NCI-H1417 treated with DMSO at 0.1 percent for 48 hours (cell line): ENCODE results near the gene MFNG.

Experiments used
- DNase-seq: peaks from one replicate; lab custom pipeline; 2025; lab: John Stamatoyannopoulos, UW

Gene MFNG

DNA sequence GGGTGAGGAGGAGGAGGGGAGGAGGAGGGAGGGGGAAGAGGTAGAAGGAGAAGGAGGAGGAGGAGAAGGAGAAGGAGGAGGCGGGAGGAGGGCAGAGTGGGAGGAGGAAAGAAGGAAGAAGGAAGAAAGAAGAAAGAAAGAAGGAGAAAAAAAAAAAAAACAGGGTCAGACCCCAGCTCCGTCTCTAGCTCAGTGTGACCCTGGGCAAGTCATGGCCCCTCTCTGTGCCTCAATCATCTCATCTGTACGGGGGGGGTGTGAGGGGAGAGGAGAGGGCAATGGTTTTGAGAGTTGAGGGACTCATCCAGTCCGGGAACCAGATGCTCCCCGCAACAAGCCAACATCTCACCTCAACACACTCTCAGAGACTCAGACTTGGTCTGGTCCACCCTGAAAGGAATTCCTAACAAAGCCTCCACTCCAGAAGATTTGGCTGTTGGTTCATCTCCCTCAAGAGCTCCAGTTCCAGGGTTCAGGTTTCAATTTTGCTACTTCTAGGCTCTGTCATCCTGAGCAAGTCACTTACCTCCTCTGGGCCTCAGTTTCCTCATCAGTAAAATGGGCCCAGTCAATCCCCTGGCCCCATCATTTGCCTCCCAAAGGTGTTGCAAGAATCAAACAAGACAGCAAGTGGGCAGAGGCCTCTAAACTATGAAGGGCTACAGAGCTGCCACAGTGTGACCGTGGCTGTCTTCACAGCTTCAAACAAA, 25.4 kb upstream of the MFNG start:
- no peak for DNase-seq

- no peak for DNase-seq
These were observed 23.9 kb upstream of the MFNG start for GRCh38 chr22:37510091-37510490.

DNA sequence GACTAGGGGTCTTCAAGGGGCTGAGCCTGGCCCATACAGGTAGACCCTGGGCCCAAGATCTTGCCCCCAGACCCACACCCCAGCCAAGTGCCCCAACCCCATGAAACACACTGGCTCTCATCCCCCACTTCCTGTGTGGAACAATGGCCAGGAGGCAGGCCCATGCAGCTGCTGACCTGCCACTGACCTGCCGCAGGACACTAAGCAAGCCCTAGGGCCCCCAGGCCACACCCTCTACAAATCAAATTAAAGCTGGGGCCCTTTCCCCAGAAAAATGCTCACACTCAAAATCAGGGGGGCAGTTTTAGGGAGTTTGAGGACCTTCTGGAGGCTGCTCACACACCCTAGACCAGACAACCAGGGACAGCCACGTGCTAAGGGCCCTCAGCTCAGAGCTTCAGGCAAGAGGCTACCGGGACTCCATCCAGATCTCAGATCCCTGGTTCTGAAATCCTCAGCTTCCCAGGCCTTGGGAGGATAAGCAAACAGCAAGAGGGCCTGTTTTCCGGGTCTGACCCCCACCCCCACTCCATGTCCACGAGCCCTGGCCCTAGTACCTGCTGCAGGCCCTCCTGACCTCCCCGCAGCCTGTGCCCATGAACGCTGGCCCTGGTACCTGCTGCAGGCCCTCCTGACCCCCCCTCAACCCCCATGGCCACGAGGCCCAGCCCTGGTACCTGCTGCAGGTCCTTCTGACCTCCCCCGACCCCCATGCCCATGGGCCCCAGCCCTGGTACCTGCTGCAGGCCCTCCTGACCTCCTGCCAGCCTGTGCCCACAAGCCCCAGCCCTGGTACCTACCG, 23.1 kb upstream of the MFNG start:
- no peak for DNase-seq

- no peak for DNase-seq
These were observed 22.3 kb upstream of the MFNG start for GRCh38 chr22:37508431-37508992.

- DNase-seq, result no peak
These were observed 21.5 kb upstream of the MFNG start for GRCh38 chr22:37507731-37508130.

GRCh38 chr22:37505989-37506388, 19.8 kb upstream of the MFNG start:
- DNase-seq, result no peak

DNA sequence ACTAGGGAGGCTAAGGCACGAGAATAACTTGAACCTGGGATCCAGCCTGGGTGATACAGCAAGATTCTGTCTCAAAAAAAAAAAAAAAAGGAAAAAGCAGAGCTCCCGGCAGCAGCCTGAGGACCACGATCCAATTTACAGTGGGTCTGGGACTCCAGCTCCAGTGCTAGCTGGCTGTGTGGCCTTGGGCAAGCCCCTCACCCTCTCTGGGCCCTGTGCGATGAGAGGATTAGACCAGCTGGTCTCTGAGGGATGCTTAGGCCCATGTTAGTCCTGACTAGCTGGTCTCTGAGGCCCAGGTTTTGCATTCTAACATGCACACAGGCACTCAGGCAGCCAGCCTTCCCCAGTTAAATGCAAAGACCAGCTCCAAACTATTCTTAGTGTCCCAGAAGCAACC, 19.4 kb upstream of the MFNG start:
- no peak for DNase-seq

GRCh38 chr22:37504964-37505363, 18.8 kb upstream of the MFNG start:
- DNase-seq, result no peak

DNA sequence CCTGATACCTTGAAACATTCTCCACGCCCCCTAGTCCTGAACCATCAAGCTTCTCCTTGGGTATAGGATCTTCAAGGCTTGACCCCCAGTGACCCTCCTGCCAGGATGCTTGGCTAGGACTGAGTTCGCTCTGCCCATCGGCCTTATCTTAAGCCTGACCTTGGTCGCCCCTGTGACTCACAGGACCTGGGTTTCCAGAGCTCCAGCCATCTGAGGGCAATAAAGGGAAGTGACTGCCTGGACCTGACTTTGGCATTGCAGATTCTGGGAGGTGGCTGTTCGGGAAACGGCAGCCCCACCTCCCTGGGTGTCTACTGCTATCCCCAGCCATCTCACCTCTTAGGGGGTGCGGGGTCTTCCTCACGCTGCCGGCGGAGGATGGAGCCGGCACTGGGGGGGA, 17.7 kb upstream of the MFNG start:
- no peak for DNase-seq

DNA sequence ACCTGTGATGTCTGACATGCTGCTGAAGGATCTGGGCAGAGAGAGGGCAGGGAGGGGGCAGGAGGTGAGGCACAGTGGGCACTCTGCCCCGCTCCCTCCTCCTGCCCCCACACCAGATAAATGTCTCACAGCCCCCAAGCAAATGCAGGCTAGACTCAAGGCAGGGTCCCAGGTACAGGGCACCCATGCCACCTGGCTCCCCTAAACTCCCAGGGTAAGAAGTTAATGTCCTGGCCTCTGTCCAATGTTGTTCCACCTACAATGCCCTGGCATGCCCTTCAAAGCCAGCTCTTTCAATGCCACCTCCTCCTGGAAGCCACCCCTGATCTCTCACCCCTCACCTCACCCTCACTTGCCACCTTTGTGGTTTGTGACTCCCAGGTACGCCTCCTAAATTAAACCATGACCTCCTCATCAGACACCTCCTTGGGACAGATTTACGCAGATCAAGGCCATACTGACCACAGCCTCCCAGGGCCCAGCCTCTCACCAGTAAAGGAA, 17.0 kb upstream of the MFNG start:
- no peak for DNase-seq

- DNase-seq, result no peak
These were observed 16.4 kb upstream of the MFNG start for GRCh38 chr22:37502342-37503182.

- no peak for DNase-seq
These were observed 15.6 kb upstream of the MFNG start for GRCh38 chr22:37501610-37502341.

DNA sequence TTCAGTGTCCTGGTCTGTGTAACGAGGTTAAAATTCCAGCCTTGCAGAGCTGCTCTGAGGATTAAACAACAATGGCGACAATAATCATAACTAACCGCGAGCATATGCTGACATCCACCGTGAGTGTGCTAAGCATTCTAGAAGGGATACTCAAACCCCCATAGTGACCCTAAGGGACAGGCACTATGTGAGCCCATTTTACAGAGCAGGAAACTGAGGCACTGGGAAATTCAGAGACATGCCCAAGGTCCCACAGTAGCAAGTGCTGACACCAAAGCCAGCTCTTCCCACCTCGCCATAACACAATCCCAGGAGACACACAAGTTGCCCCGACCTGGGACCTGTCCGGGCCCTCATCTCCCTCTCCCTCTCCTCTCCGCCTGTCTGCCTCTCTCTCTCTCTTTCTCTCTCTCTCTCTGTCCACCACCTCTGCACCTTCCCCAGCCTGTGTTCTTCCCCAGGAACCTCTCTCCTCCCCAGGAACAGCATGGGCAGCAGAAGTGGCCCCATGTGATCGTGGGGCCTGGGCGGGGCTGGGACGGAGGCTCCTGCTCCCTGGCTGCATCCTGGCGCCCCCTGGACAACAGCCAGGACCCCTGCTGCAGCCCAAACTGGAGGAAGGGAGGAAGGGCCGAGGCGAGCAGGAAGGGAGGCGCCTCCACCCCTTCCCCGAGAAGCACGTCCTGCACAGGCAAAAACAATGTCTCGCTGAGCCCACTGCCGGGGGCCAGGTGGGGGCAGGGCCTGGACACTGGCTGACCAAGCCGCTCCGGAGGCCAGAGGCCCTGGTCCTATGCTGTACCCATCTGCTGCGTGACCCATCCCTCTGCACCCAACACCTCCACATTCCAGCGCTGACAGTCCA, 14.8 kb upstream of the MFNG start:
- DNase-seq, result no peak

DNA sequence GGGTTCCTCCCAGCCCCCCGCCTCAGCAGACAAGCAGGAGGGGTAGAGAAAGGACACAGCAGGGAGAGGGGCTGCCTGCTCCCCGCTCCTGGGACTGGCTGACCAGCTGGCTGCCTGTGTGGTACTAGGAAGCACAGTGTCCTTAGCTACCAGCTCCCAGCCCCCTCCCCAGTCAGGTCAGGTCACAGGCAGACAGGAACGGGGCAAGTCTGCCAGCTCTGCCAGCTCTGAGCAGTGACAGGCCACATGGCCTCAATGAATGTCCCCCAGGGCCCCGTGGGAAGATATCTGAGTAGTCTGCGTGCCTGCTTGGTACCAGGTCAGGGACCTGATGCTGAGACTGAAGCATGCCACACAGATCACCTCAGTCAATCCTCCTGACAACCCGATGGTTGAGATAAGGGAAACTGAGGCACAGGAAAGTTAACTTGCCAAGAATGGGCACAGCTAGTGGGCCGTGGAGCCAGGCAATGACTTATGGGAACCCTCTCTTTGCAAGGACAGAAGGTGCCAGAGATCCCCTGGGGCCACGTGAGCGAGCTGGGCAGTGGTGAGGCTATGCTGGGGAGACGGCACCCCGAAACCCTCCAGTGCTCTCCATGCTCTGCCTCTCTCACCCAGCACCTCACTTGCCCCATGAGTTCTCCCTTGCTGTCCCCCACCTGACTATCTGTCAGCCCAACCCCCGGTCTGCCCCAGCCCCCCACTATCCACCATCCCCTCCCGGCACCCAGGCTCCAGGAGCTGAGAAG, 13.8 kb upstream of the MFNG start:
- DNase-seq, result no peak

DNA sequence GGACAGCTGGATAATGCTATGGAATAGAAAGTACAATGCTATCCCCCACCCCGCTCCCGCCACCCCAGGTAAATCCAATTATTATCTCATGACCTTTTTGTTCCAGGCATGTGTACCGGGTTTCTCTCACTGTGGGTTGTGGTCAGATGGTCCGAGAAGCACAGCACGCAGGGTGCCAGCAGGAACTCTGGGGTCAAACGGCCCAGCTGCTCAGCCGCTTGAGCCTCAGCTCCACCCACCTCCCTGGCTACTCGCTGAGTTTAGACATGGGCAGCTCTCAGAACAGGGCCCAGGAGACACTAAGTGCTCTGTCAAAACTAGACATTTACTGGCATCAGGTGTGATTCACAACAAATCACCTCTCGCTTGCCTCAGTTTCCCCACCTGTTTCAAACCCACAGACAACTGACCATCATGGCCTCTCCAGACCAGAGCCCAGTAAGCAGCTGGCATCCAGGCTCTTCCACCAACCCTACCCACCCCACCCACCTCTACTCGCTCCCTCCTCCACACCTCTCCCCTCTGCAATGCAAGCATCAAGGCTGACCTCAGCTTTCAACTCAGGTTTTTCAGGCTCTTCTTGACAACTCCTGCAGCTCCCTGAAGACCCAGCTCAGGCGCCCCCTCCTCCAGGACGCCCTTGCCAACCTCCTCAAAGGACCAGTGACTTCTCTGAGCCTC, 13.0 kb upstream of the MFNG start:
- no peak for DNase-seq

GRCh38 chr22:37498289-37498909, 12.2 kb upstream of the MFNG start:
- no peak for DNase-seq

- no peak for DNase-seq
These were observed 10.9 kb upstream of the MFNG start for GRCh38 chr22:37497062-37497599.

GRCh38 chr22:37496651-37497050, 10.5 kb upstream of the MFNG start:
- DNase-seq, result no peak
